Renal pelvis (tissue), 4 donors: ENCODE data around the gene AGRN. TPM values are rescaled to one million over a fixed set of nuclear protein-coding genes. Genes with fewer than 3 reads are reported as not detected.
"Not testable (repeated sequence)": the region's sequence is repeated elsewhere in the genome, so short reads cannot be mapped to it uniquely, and the experiment has no call there.

Source experiments
- DNase-seq: peaks from one replicate; pipeline ENCODE4 v3.0.0-alpha.2; 2013
- polyA plus RNA-seq, 3 donors: library from polyadenylated mRNA; unstranded; fragments of 120-200 nt; gene quantifications; one replicate each; pipeline ENCODE4 v1.2.1, GENCODE V29; 2013; ENCODE audit not compliant: insufficient read length in 3 of 3

AGRN gene
- polyA plus RNA-seq, 3 donors, result 281 to 299 (median 289) TPM

DNA sequence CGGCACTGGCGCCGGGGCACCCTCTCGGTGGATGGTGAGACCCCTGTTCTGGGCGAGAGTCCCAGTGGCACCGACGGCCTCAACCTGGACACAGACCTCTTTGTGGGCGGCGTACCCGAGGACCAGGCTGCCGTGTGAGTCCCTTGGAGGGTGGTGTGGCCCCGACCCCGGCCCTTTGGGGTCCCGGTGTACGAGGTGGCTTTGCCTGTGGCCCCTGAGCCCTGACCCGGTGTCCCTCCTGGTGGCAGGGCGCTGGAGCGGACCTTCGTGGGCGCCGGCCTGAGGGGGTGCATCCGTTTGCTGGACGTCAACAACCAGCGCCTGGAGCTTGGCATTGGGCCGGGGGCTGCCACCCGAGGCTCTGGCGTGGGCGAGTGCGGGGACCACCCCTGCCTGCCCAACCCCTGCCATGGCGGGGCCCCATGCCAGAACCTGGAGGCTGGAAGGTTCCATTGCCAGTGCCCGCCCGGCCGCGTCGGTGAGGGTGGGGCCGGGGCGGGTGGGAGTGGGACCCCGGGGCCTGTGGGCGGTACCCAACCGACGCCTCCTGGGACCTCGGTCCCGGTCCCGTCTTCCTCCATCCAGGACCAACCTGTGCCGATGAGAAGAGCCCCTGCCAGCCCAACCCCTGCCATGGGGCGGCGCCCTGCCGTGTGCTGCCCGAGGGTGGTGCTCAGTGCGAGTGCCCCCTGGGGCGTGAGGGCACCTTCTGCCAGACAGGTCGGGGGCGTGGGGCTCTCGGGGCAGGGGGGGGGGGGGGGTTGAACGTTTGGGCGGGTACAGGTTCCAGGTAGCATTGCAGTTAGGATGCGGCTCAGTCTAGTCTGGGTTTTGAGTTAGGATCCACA, 29.6 kb downstream of the AGRN start:
- no peak for DNase-seq

GRCh38 chr1:1050577-1051052, 30.7 kb downstream of the AGRN start:
- DNase-seq, result no peak

DNA sequence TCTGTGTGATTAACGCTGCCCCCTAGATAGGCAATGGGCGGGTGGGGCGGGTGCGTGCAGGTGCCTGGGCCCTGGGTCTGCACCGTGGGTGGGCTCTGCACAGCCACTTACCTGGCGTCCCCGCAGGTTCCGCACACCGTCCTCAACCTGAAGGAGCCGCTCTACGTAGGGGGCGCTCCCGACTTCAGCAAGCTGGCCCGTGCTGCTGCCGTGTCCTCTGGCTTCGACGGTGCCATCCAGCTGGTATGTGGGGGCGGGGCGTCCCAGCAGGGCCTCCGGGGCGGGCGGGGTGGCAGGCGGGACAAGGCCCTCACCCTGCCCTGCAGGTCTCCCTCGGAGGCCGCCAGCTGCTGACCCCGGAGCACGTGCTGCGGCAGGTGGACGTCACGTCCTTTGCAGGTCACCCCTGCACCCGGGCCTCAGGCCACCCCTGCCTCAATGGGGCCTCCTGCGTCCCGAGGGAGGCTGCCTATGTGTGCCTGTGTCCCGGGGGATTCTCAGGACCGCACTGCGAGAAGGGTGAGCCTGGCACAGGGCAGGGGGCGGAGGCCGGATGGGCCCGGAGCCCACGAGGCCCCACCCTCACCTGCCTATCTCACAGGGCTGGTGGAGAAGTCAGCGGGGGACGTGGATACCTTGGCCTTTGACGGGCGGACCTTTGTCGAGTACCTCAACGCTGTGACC, 31.3 kb downstream of the AGRN start:
- DNase-seq, result no peak

- no peak for DNase-seq
These were observed 32.3 kb downstream of the AGRN start for GRCh38 chr1:1052003-1052840.

- DNase-seq, result no peak
These were observed 33.1 kb downstream of the AGRN start for GRCh38 chr1:1053022-1053421.

GRCh38 chr1:1053682-1054081, 33.8 kb downstream of the AGRN start:
- DNase-seq, result no peak

DNA sequence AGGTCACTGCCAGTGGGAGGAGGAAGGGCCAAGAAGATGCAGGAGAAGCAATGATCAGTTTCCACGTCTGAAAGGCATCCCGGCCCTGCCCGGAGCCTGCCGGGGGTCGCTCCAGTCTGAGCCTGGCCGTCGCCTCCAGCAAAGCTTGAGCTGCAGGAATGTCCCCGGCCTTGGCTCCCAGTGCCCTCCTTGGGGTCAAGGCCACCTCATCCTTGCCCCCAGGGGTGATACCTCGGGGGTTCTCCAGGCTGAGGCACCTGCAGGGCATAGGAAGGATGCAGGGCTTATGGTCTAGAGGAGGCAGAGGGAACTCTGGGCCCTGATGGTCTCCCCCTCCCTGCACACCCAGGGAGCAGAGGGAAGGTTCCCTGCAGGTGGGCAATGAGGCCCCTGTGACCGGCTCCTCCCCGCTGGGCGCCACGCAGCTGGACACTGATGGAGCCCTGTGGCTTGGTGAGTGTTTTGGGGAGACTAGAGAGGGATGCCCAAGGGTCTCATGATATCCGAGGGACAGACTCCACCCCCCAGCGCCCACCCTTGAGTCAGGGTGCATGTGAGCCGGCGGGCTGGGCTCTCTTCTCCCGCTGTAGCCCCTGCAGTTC, 34.3 kb downstream of the AGRN start:
- DNase-seq, result no peak

GRCh38 chr1:1054971-1055370, 35.1 kb downstream of the AGRN start:
- no peak for DNase-seq

- no peak for DNase-seq
These were observed 36.2 kb downstream of the AGRN start for GRCh38 chr1:1055841-1056736.

GRCh38 chr1:1057769-1058087, 37.8 kb downstream of the AGRN start:
- not testable (repeated sequence) for DNase-seq

- no peak for DNase-seq
These were observed 38.4 kb downstream of the AGRN start for GRCh38 chr1:1058088-1058905.

DNA sequence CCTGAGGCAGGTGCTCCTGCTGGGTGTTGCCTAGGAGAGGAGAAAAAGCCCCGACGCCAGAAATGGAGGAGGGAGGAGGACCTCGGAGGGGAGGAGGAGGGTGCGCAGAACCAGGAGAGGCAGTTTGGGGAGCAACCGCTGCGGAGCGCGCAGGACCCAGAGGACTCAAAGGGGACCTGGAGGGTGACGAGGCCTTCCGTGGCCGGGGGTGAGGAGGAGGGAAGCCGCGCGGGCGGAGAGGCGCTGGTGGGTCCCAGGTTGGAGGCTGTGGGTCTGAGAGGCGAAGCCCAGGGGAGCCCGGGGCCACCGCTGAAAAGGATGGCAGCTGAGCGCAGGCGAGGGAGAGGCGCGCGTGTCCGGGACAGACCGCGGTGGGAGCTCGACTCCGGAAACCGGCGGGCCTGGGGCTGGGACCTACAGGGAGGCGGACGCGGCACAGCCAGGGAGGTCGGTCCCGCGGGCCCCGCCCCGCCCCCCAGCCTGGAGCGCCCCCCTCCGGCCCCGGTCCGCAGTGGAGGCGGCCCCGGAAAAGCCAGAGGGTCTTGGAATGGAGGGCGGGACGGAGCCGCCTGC, 39.1 kb downstream of the AGRN start:
- DNase-seq, result no peak

GRCh38 chr1:1059494-1060280, 39.8 kb downstream of the AGRN start:
- DNase-seq, result no peak

- no peak for DNase-seq
These were observed 40.5 kb downstream of the AGRN start for GRCh38 chr1:1060281-1061000.

DNA sequence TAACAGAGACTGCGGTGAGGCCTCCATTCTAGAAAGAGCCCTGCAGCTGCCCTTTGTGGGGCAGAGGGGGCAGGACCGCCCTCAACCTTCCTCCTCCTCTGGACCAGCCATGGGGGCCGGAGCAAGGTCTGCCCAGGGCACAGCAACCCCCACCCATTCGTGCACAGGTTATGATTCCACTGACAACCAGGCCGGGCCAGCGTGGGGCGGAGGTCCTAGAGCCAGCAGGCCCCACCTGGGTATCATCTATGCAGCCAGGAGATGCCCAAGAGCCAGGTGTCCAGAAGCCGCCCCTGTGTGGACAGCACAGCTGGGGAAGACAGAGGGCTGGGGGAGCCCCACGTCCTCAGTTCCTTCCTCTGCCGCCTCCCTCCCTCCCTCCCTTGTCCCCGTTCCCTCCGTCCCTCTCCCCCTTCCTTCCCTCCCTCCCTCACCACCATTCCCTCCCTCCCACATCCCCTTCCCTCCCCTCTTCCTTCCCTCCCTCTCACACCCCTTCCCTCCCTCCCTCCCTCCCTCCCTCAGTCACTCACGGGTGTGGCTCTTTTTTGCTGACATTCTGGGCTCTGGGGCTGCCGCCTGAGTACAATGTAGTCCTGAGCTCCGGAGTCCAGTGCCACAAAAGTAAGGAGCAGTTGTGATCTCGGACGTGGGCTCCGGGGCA, 41.9 kb downstream of the AGRN start:
- no peak for DNase-seq

DNA sequence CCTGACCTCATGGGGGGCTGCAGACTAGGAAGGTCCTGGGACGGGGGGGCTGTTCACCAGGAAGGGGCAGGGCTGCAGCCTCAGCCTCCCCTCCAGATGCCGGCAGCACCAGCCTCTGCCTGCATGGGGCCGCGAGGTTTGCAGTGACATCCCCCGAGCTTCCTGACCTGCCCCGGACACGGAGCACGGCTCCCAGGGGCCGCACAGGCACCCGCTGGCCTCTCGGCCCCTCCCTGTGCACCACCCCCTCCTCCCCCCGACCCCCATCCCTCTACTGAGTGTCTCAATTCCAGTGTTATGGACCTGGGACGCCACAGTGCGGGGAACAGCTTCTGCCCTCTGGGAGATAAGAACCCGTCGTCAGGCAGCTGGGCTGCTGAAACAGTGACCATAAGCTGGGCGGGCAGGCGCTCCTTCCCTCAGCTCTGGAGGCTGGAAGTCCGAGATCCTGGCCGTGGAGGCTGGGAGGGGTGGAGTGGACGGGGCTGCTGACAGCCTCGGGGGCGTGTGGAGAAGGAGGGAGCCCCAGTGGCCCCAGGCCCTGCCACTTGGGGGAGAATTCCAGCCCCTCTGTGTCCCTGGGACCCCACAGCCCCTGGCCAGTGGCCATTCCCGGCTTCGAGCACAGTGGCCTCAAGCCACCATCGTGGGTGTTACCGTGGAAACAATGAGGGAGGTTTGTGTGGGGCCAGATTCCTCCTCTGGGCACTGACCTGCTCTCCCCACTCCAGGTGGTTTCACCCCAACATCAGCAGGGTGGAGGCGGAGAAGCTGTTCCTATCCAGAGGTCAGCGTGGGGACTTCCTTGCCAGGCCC, 42.6 kb downstream of the AGRN start:
- DNase-seq, result no peak
